ENCODE results near the gene GMDS. TPM values are rescaled to one million over a fixed set of nuclear protein-coding genes. Genes with fewer than 3 reads are reported as not detected.
A peak's percentile ranks its signal among the peaks of the same experiment; 100 is the strongest.

GMDS gene
- total and polyA plus RNA-seq, 2 donors (not counting 3 experiments of a cell fraction or from before 2014, with no cell fraction given), result 9.8 to 23.5 TPM

DNA sequence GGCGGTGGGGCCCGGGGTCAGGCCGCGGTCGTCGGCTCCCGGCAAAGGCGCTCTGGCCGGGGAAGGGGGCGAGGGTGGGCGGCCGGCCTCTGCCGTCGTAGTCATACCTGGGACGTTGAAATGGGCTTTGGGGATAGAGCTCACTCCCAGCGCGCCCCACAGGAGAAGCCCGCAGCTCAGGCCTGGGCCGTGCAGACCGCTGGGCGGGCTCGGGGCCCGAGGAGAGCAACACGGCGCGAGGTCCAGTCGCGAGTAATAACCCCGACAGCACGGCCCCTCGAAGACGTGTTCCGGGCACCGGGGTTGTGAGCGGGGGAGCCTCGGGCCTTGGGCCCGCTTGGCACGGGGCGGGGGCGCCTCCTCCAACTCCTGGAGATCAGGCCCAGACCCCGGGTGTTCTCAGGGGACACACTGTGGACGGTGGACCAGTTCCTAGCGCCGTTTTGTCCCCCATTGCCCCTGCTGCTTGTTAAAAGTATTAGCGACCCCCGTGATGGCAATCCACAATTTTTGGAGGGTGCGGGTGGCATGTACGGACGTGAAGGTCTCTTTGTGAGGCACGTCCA, 624.8 kb downstream of the GMDS start:
- H4K20me1 ChIP-seq (replicated peaks; ENCODE audit: control insufficient read depth, extremely low read depth, insufficient read depth, low read length), result no peaks in the 10 kb centered on the region
- peaks cover 0 to 5% of the 10 kb centered on the region in 2 experiments for H3K27me3 ChIP-seq (ENCODE audit: control insufficient read depth in 2 of 2, insufficient read depth in 2 of 2, low read length in 2 of 2)
- TF ChIP-seq POLR2AphosphoS5 (IDR thresholded peaks at IDR 0.05; ENCODE audit: insufficient read depth, low read depth, low read length) (no peak), EZH2 (IDR thresholded peaks at IDR 0.05; ENCODE audit: borderline replicate concordance, low read depth, low read length, severe bottlenecking) (no peak), MYC (IDR thresholded peaks at IDR 0.05; ENCODE audit: low read depth, low read length) (no peak), JUN (IDR thresholded peaks at IDR 0.05; ENCODE audit: borderline replicate concordance, insufficient read depth, insufficient read length, low read depth) (no peak), MAX (IDR thresholded peaks at IDR 0.05; ENCODE audit: insufficient read depth, insufficient read length) (no peak), FOS (IDR thresholded peaks at IDR 0.05; ENCODE audit: borderline replicate concordance, insufficient read depth, low read length) (no peak), GATA2 (IDR thresholded peaks at IDR 0.05; ENCODE audit: insufficient read depth, insufficient read length, low read depth, low read length) (no peak), POLR2A (IDR thresholded peaks at IDR 0.05; ENCODE audit: low read depth, low read length) (no peak)
- TF ChIP-seq, protein P1, sequence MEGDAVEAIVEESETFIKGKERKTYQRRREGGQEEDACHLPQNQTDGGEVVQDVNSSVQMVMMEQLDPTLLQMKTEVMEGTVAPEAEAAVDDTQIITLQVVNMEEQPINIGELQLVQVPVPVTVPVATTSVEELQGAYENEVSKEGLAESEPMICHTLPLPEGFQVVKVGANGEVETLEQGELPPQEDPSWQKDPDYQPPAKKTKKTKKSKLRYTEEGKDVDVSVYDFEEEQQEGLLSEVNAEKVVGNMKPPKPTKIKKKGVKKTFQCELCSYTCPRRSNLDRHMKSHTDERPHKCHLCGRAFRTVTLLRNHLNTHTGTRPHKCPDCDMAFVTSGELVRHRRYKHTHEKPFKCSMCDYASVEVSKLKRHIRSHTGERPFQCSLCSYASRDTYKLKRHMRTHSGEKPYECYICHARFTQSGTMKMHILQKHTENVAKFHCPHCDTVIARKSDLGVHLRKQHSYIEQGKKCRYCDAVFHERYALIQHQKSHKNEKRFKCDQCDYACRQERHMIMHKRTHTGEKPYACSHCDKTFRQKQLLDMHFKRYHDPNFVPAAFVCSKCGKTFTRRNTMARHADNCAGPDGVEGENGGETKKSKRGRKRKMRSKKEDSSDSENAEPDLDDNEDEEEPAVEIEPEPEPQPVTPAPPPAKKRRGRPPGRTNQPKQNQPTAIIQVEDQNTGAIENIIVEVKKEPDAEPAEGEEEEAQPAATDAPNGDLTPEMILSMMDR (IDR thresholded peaks at IDR 0.05; ENCODE audit: extremely low read depth in 1 of 2, insufficient read depth in 1 of 2, low read depth in 1 of 2, low read length in 2 of 2), result no peak
- no peak overlapping the region for H3K4me3 ChIP-seq (replicated peaks in 1 of 3; ENCODE audit: insufficient read depth in 1 of 3, low read depth in 1 of 3, low read length in 3 of 3)
- H3K9me1 ChIP-seq (replicated peaks; ENCODE audit: control insufficient read depth, extremely low read depth, insufficient read depth, low read length), result no peaks in the 10 kb centered on the region
- FAIRE-seq (no peak), DNase-seq (ENCODE audit: low read depth, low spot score) (no peak)
- peak overlapping the region; percentile 41 for H2AFZ ChIP-seq (ENCODE audit: low read depth, low read length)
- BruUV-seq (replicated peaks), result no TSS peak
- peaks cover 47% of the 10 kb centered on the region for H3K4me1 ChIP-seq (ENCODE audit: control insufficient read depth, extremely low read depth, insufficient read depth, low read length)
- ChIA-PET POLR2A (no interaction called here), CTCF (interaction anchor here (1.4 kb wide), 1 partner anchor 9 kb away, joined by 4 read pairs; no protein-coding TSS in a partner anchor)
- peaks cover 18% of the 10 kb centered on the region for H3K79me2 ChIP-seq (ENCODE audit: control insufficient read depth, insufficient read depth, low read length)
- no peaks in the 10 kb centered on the region for H3K36me3 ChIP-seq (ENCODE audit: control insufficient read depth in 2 of 2, extremely low read depth in 1 of 2, insufficient read depth in 2 of 2, low read length in 2 of 2)
- no peak overlapping the region for H3K9ac ChIP-seq (replicated peaks; ENCODE audit: extremely low read depth, insufficient read depth, low read length)
- no peak overlapping the region for H3K4me2 ChIP-seq (ENCODE audit: insufficient read depth, low read length)
- no peak overlapping the region for H3K27ac ChIP-seq (ENCODE audit: insufficient read depth, low read depth, low read length)
- no peaks in the 10 kb centered on the region for H3K9me3 ChIP-seq (replicated peaks; ENCODE audit: control insufficient read depth, insufficient read depth, low read length)
- dilution Hi-C loops (cut with MboI; ENCODE audit: extremely low pct_ligation_motif_present, low sequenced_read_pairs), result loop anchor here (25.0 kb wide), 1 partner anchor 492 kb away; no protein-coding TSS in a partner anchor
- intact Hi-C loops (cut with micrococcal nuclease), result no loop called here

All from endothelial cell of umbilical vein (primary cell).